Subcutaneous abdominal adipose tissue (tissue), 5 donors: ENCODE data around the gene SNX7.

Experiments
- H3K27ac ChIP-seq: one replicate; pipeline ENCODE4 v1.7.0; 2013; ENCODE audit warnings: low read depth, mild to moderate bottlenecking, inconsistent platforms, low read length, moderate library complexity
- H3K27me3 ChIP-seq, 5 donors: one replicate each; pipeline ENCODE4 v1.7.0; 2013; ENCODE audit warnings: low read length in 5 of 5, inconsistent platforms in 1 of 5; ENCODE audit not compliant: control insufficient read depth in 5 of 5, insufficient read depth in 4 of 5
- H3K36me3 ChIP-seq, 5 donors: one replicate each; pipeline ENCODE4 v1.7.0; 2013; ENCODE audit warnings: low read length in 5 of 5; ENCODE audit not compliant: control insufficient read depth in 5 of 5, insufficient read depth in 5 of 5
- H3K4me1 ChIP-seq, 5 donors: one replicate each; pipeline ENCODE4 v1.7.0; 2013; ENCODE audit warnings: low read length in 5 of 5, mild to moderate bottlenecking in 3 of 5, moderate library complexity in 1 of 5; ENCODE audit not compliant: control insufficient read depth in 5 of 5, insufficient read depth in 5 of 5
- H3K4me3 ChIP-seq, 5 donors: one replicate each; pipeline ENCODE4 v1.7.0; 2013; ENCODE audit warnings: low read length in 5 of 5, low read depth in 1 of 5
- H3K9ac ChIP-seq, 5 donors: one replicate each; pipeline ENCODE4 v1.7.0; 2013; ENCODE audit warnings: low read length in 5 of 5, mild to moderate bottlenecking in 4 of 5, moderate library complexity in 3 of 5
- H3K9me3 ChIP-seq, 5 donors: one replicate each; pipeline ENCODE4 v1.7.0; 2013; ENCODE audit warnings: low read length in 5 of 5; ENCODE audit not compliant: control insufficient read depth in 5 of 5
- donor health status: healthy.
- donor health status: healthy.
- donor health status: healthy.
- donor health status: healthy.
- donor health status: healthy.

SNX7 gene

GRCh38 chr1:98668733-98669132 lies 7.2 kb downstream of the SNX7 start:
- H3K9me3 ChIP-seq, result no peaks in the 10 kb centered on the region
- H3K9ac ChIP-seq, result no peak overlapping the region
- H3K4me1 ChIP-seq, result peaks cover 0 to 5% (median 0%) of the 10 kb centered on the region in 5 donors
- no peaks in the 10 kb centered on the region for H3K36me3 ChIP-seq
- H3K27me3 ChIP-seq, result peaks cover 0 to 1% (median 0%) of the 10 kb centered on the region in 5 donors
- H3K27ac ChIP-seq, result peak overlapping the region; percentile 5
- no peak overlapping the region for H3K4me3 ChIP-seq

- Histone ChIP-seq H3K27ac (peak overlapping the region; percentile 38), H3K36me3 (no peaks in the 10 kb centered on the region)
Observed at GRCh38 chr1:98669355-98670296, 8.1 kb downstream of the SNX7 start.

DNA sequence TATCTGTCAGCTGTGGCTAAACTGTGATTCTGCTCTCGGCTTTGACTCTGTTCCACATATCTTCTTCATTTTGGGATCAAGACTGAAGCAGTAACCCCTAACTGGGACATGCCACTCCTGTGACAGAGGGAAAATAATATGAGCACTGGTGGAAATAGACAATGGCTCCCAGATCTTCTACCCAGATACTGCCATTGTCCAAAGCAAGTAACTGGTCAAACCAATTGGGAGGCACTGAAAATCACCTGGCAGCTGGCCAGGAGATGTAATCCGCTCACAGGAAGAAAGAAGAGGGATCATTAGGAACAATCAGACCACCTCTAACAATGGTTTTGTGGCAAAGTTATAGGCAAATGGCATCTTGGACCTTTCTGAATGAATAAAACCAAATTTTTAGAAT lies 10.7 kb downstream of the SNX7 start:
- H3K9ac ChIP-seq, result no peak overlapping the region
- no peaks in the 10 kb centered on the region for H3K36me3 ChIP-seq
- no peaks in the 10 kb centered on the region for H3K27me3 ChIP-seq
- H3K9me3 ChIP-seq, result no peaks in the 10 kb centered on the region
- no peak overlapping the region for H3K27ac ChIP-seq
- no peak overlapping the region for H3K4me3 ChIP-seq
- H3K4me1 ChIP-seq, result peaks cover 0 to 5% (median 0%) of the 10 kb centered on the region in 5 donors

More at GRCh38 chr1:98669355-98670296, 8.1 kb downstream of the SNX7 start:
- Histone ChIP-seq H3K4me1 (peaks cover 0 to 5% (median 0%) of the 10 kb centered on the region in 5 donors), H3K9ac (no peak overlapping the region), H3K27me3 (no peaks in the 10 kb centered on the region), H3K9me3 (no peaks in the 10 kb centered on the region), H3K4me3 (no peak overlapping the region)

- H3K36me3 ChIP-seq, result no peaks in the 10 kb centered on the region
- no peak overlapping the region for H3K9ac ChIP-seq
- H3K9me3 ChIP-seq, result no peaks in the 10 kb centered on the region
- peaks cover 0 to 3% (median 0%) of the 10 kb centered on the region in 5 donors for H3K4me1 ChIP-seq
- H3K27ac ChIP-seq, result no peak overlapping the region
- no peak overlapping the region for H3K4me3 ChIP-seq
- no peaks in the 10 kb centered on the region for H3K27me3 ChIP-seq
Observed at GRCh38 chr1:98674075-98674781, 12.7 kb downstream of the SNX7 start.

- no peaks in the 10 kb centered on the region for H3K27me3 ChIP-seq
- H3K4me1 ChIP-seq, result peaks cover 0 to 2% (median 0%) of the 10 kb centered on the region in 5 donors
- H3K9me3 ChIP-seq, result no peaks in the 10 kb centered on the region
- no peak overlapping the region for H3K4me3 ChIP-seq
- H3K9ac ChIP-seq, result no peak overlapping the region
- H3K27ac ChIP-seq, result no peak overlapping the region
- no peaks in the 10 kb centered on the region for H3K36me3 ChIP-seq
Observed at GRCh38 chr1:98675282-98675681, 13.8 kb downstream of the SNX7 start.

- Histone ChIP-seq H3K9me3 (no peaks in the 10 kb centered on the region), H3K36me3 (no peaks in the 10 kb centered on the region), H3K27ac (no peak overlapping the region), H3K27me3 (no peaks in the 10 kb centered on the region), H3K4me3 (no peak overlapping the region), H3K4me1 (no peaks in the 10 kb centered on the region), H3K9ac (no peak overlapping the region)
Observed at GRCh38 chr1:98677288-98677687, 15.8 kb downstream of the SNX7 start.

- Histone ChIP-seq H3K4me1 (no peaks in the 10 kb centered on the region), H3K9me3 (no peaks in the 10 kb centered on the region)
Observed at GRCh38 chr1:98681812-98682211, 20.3 kb downstream of the SNX7 start.

DNA sequence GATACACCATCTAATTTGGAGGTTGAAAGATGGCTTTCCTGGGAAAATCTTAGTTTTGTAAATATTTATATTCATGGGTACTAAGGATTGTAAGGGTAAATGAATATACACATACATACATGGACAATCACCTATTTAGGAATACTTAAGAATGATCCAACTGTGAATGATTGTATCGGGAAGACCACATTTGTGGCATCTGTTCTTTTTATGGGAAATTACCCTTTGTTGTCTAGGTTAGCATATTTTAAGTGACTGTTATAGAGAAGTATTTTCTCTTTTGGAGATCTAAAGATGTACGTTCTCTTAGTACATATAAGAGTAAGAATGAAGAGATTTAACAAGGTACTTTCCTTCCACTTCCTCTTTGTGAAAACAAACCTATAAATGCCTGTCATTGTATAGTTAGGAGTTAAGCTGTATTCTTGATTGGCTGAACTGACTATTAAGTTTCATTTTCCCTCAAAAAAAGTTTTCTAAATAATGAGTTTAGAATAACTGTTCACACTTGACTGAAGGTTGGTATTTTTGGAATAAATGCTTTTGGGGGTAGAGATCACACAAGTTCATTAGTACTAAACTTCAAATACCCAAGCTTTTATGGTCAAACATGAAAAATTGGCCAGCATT lies 26.7 kb downstream of the SNX7 start:
- H3K4me3 ChIP-seq, result no peak overlapping the region
- no peaks in the 10 kb centered on the region for H3K27me3 ChIP-seq
- H3K36me3 ChIP-seq, result peaks cover 0 to 13% (median 8%) of the 10 kb centered on the region in 5 donors
- H3K4me1 ChIP-seq, result no peaks in the 10 kb centered on the region
- H3K27ac ChIP-seq, result no peak overlapping the region
- no peak overlapping the region for H3K9ac ChIP-seq
- no peaks in the 10 kb centered on the region for H3K9me3 ChIP-seq

More at GRCh38 chr1:98681812-98682211, 20.3 kb downstream of the SNX7 start:
- Histone ChIP-seq H3K9ac (no peak overlapping the region), H3K4me3 (no peak overlapping the region), H3K27ac (no peak overlapping the region), H3K27me3 (no peaks in the 10 kb centered on the region), H3K36me3 (peaks cover 0 to 11% (median 6%) of the 10 kb centered on the region in 5 donors)

DNA sequence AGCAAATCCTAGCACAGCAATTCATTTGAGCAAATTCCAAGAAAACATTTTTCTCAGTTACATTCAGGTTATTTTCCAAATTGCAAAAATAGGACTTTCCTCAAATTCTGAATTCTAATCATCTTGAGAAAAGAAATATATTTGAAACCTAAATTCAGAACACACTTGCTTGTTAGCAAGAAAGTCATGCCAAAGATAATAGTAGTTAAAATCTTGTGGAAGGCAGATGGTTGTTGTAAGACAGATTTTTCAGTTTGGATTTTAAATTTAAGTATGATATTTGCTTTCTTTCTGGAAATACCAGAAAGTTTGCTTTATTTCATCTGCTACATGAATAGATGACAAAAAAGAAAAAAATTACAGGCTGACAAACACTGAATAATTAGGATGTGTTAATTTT lies 29.1 kb downstream of the SNX7 start:
- H3K27me3 ChIP-seq, result no peaks in the 10 kb centered on the region
- no peak overlapping the region for H3K4me3 ChIP-seq
- H3K9ac ChIP-seq, result no peak overlapping the region
- H3K27ac ChIP-seq, result no peak overlapping the region
- no peaks in the 10 kb centered on the region for H3K9me3 ChIP-seq
- no peaks in the 10 kb centered on the region for H3K4me1 ChIP-seq
- peaks cover 0 to 10% (median 8%) of the 10 kb centered on the region in 5 donors for H3K36me3 ChIP-seq
